HG02870 (cell line): Measurements from ENCODE around the gene LHFPL3.

ENCODE experiments used
- ATAC-seq: cut with Tn5 transposase; IDR thresholded peaks from one replicate; pipeline ENCODE4 v1.9.1; 2021; ENCODE audit warnings: mild to moderate bottlenecking, moderate library complexity; ENCODE audit not compliant: unreplicated experiment

The LHFPL3 gene

DNA sequence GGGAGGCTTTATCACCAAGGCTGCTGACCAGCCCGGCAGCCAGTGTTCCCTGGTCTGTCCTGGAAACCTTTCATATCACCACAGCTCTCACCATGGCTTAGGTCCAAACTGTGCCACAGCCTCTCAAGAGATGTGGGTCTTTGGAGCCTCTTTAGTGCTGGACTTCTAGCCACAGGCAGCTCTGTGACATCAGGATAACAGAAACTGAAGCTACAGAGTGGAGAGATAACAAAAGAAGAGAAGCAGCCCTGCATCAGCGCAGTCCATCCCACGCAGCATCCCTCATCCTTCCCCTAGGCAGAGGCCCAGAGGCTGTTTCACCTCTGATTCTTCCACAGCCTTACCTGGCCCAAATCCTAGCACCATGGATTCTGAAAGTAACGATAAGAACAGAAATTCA lies 497.7 kb downstream of the LHFPL3 start:
- no peak for ATAC-seq

DNA sequence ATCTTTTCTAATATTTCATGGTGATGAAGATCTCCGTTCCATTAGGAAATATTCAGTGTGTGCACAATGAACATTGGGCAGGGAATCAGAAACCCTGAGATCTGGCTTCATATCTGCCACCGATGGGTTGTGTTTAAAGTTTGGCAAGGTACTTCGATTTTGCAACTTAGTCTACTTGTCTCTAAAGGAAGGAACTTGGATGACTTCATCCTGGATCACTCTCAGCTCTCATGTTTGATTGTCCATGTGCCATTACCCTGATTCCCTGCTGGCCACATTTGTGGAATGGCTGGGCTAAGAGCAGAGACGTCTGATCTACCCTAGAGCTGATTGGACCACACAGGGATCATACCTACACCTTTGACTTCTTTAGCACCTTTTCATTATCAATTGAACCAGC lies 508.6 kb downstream of the LHFPL3 start:
- no peak for ATAC-seq

DNA sequence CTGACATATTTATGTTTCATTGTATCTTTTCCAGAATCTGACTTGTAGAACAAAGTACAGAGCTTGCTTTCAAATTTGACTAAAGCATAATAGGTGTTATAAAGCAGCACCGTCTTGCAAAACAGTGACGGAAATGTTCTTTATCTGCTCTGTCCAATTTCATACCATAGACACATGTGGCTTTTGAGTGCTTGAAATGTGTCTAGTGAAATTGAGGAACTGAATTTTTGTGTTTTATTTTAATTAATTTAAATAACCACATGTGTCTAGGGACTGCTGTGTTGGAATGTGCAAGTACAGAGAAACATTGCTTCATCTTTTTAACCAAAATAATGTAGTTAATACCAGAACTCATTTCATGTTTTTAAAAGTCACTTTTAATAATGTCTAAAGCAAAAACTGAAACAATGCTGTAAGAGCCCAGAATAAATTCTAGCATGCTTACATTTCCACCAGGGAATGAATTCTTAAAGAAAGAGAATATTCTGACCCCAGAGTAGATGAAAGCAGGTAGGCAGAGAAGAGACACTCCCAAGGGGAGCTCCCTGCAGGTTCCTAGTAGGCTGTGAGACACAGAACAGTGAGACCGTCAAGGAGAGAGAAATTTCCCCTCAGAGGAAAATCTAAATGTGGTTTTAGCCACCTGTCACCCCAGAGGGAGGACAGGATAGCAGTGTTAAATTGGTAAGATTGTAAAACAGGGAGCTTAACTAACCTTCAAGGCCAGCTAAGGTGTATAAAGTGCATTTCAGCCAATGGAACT lies 510.3 kb downstream of the LHFPL3 start:
- no peak for ATAC-seq

DNA sequence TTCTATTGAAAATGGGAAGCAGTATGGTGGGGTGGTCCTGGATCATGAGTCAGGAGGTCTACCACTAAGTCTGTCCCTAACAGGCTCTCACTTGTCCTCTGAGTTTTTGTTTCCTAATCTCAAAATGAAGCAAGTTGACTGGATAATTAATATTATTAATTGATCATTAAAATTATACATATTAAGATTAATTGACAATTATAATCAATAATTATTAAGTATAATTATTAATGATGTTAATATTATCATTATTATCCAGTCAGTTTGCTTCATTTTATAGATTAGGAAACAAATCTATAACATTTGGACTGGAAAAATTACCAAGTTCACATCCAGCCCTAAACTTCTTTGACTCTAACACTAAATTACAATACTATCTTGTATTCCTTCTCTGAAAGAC lies 511.4 kb downstream of the LHFPL3 start:
- no peak for ATAC-seq

DNA sequence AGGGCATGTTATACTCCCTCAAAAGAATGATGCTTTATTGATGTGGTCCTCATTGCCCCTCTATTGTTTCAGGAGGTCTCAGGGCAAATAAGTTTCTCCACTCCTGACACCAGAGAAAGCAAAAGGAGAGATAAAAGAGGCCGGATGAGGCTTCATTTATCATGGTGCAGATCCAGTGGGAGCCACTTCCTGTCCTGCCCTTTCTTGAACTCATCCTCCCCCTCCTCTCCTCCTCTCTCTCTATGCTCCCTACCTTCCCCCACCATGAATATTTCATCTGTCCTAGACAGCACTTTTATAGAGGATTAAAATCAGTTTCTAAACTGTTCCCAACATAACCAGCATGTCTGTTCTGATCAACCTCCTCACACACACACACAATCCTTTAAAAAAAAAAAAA lies 513.4 kb downstream of the LHFPL3 start:
- no peak for ATAC-seq

- no peak for ATAC-seq
These were observed 514.8 kb downstream of the LHFPL3 start for GRCh38 chr7:104843198-104843597.

GRCh38 chr7:104845557-104845956 lies 517.2 kb downstream of the LHFPL3 start:
- ATAC-seq, result no peak

GRCh38 chr7:104846731-104847130 lies 518.3 kb downstream of the LHFPL3 start:
- ATAC-seq, result no peak

DNA sequence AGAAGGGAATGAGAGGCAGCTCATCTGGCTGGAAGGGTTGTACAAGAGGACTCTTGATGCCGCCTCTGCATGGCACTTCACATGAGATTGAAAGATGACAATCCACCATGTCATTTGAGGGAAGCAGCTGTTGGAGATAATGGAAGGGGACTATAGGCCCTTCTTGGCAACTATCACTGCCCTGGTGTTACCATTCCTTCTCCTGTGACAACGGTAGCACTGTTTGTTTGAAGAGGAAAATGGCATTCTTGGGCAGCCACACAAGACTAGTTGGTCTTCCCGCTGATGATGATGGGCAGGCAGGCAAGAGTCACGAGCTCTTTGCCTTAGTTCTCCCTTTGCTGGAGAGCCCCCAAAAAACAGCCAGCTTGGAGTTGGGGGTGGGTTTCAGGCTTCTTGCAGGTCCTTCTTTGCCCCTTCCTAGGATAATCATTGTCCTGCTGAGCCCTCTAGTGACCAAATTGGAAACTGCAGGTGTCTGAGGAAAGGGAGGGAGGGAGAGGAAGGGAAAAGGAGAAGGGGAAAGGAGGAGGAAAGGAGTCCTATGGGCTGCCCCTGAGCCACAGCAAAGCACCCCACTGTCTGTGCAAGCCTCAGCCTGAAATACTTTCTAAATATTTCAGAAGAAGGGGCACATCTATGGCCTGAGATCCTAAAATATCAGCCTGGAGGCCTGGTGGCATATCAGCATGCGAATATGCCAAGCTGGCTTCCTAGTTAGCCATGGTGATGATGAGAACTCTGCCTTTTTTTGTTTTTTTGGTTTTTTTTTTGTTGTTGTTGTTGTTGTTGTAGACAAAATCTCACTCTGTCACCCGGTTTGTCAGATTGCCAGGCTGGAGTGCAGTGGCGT lies 520.0 kb downstream of the LHFPL3 start:
- no peak for ATAC-seq

DNA sequence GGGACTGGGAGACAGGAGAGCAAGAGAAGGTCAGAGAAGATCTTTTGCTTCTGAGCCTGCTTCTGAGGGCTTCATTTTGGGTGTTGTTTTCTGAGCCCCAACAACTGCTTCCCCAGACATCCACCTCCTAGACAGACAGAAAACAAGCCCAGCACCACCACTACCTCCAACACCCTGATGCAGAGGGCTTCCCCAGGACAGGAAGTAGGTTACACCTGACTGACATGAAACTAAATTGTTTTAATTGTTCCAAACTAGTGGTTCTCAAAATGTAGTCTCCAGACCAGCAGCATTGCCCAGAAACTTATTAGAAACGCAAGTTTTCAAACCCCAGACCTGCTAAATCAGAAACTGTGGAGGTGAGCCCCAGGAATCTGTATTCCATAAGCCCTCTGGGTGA lies 522.0 kb downstream of the LHFPL3 start:
- no peak for ATAC-seq

- ATAC-seq, result no peak
These were observed 522.9 kb downstream of the LHFPL3 start for GRCh38 chr7:104851268-104851667.

GRCh38 chr7:104852386-104852785 lies 524.0 kb downstream of the LHFPL3 start:
- ATAC-seq, result no peak

- no peak for ATAC-seq
These were observed 527.5 kb downstream of the LHFPL3 start for GRCh38 chr7:104855861-104856260.

DNA sequence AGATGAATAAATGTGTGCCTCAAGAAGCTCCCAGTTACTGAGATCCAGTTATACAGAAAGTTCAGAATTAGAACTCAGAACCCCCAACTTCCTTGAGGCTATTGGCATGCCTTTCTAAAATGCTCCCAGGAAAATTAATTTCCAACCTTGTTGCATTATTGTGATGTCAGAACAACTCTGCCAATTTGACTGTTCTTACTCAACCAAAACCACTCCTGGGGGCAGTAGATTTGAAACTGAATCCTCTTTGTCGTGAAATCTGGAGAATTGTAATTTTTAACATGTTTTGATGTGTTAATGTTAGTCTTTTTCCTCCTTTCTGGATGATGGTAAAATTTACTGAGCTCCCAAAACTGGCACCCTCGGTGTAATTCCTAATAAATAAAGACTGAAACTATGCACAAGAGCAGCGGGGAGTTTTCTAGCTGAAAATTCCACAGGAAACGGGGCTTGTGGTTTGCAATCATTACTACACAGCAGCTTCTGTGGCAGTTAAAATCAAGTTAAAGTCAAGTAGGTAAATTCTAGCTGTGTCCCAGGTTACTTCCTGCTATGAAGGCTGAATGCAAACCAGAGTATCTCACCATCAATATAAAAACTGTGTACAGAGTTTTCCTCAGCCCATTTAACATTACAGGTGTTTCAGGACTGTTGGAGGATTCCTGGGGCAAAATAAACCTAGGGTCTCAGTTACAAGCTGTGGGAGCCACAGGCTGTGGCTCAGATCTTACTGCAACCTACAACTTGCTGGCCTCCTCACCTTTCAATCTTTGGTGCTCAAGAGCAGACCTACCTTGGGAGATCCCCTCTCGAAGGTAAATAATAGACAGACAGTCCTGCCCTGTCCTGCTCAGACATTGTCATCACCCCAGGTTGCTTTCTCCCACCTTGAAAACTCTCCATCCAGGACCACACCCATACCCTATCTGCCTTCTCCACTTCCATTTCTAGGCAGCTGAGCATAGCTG lies 529.3 kb downstream of the LHFPL3 start:
- ATAC-seq, result no peak

- ATAC-seq, result no peak
These were observed 531.5 kb downstream of the LHFPL3 start for GRCh38 chr7:104859754-104860426.

GRCh38 chr7:104861729-104862390 lies 533.5 kb downstream of the LHFPL3 start:
- no peak for ATAC-seq

GRCh38 chr7:104862719-104863118 lies 534.3 kb downstream of the LHFPL3 start:
- no peak for ATAC-seq

DNA sequence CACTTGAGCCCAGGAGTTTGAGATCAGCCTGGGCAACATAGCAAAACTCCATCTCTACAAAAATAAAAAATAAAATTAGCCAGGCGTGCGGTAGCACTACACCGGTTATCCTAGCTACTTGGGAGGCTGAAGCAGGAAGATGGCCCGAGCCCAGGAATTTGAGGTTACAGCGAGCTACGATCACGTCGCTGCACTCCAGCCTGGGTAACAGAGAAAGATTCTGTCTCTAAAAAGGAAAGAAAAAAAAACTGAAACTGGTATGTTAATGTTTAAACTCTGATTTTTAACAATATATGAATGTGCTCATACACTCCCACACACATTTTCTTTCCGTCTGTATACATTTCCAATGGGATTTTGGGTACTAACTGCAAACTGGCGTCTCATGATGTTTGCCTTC lies 545.0 kb downstream of the LHFPL3 start:
- no peak for ATAC-seq

DNA sequence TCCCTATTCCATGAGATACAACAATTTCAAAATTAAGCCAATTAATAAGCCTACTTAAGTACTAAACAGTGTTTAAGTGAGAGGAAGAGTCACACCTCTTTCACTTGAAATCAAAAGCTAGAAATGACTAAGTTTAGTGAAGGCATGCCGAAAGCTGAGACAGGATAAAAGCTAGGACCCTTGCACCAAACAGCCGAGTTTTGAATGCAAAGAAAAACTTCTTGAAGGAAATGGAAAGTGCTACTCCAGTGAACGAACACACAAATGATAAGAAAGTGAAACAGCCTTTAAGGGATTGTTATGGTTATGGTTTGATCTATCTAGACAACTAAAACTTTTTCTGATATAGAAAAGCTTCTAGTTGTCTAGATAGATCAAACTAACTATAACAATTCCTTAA lies 550.2 kb downstream of the LHFPL3 start:
- ATAC-seq, result peak; percentile 83

DNA sequence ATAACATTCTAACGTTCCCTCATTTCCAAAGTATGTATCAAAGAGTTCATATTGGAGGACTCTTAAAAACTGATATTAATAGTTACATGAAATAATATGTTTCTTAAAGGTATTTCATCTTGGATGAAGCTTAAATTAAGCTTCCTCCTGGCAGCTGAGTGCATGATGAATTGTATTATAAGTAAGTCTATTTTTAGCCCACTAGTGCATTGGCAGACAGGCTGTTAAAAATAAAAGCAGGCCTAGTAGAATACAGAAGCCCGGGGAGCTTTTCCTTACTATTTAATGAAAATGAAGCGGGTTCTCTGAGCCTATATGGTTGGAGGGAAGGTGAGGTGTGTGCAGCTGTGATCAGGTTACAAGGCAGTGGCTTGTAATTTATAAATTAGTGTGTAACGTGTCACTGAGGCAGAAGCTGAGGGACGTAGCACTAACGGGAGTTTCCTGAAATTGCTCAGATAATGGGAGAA lies 554.9 kb downstream of the LHFPL3 start:
- no peak for ATAC-seq
